ENCODE results near the gene CCDC167. TPM values are rescaled to one million over a fixed set of nuclear protein-coding genes. Genes with fewer than 3 reads are reported as not detected.

Gene CCDC167
- total and polyA plus RNA-seq, 2 donors (not counting 1 experiment from before 2014, with no cell fraction given) = 8.3 to 35.7 TPM

DNA sequence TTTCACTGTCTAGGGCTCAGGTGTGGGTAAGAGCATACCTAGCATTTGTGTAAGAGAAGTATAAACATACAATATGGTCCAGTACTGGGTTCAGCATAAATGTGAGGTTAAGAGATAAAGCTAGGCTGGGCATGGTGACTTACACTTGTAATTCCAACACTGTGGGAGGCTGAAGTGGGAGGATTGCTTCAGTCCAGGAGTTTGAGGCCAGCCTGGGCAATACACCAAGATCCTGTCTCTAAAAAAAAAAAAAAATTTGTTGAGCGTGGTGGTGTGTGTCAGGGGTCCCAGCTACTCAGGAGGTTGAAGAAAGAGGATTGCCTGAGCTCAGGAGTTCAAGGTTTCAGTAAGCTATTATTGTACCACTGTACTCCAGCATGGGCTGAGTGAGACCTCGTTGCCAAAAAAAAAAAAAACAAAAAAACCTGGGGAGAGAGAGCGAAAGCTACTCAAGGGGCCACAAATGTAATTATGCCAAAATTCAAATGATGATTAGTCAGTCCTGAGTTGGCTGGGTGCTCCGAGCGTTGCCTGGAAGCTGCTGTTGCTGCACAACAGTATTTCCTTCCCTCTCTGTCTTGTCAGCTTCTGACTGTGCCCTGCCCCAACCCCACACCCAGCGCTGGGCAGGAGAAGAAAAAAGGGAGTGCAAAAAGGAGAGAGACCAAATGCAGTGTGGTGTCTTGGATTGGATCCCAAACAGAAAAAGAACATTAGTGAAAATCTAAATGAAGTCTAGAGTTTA lies 42.7 kb downstream of the CCDC167 start:
- H3K36me3 ChIP-seq (ENCODE audit: control insufficient read depth, insufficient read depth, low read length) = peaks cover 10% of the 10 kb centered on the region
- no peak overlapping the region for H3K9ac ChIP-seq (ENCODE audit: insufficient read depth, low read length)
- H3K27me3 ChIP-seq (ENCODE audit: control insufficient read depth, insufficient read depth, low read length) = no peaks in the 10 kb centered on the region
- peak overlapping the region; percentile 17 for H3K4me2 ChIP-seq (ENCODE audit: extremely low read depth, insufficient read depth, low read length)
- H4K20me1 ChIP-seq (ENCODE audit: control insufficient read depth, extremely low read depth, insufficient read depth, low read length) = no peaks in the 10 kb centered on the region
- no peak overlapping the region for H2AFZ ChIP-seq (ENCODE audit: low read length)
- H3K4me3 ChIP-seq (replicated peaks in 1 of 4; ENCODE audit: control extremely low read depth in 1 of 4, insufficient read depth in 1 of 4, low read depth in 3 of 4, low read length in 4 of 4) = no peak overlapping the region
- H3K9me3 ChIP-seq (ENCODE audit: control insufficient read depth, insufficient read depth, low read depth, low read length) = no peaks in the 10 kb centered on the region
- no peaks in the 10 kb centered on the region for H3K79me2 ChIP-seq (ENCODE audit: control insufficient read depth, insufficient read depth, low read length)
- no peak for TF ChIP-seq EZH2 (IDR thresholded peaks at IDR 0.05; ENCODE audit: low read length, missing control alignments)
- TF ChIP-seq, protein P1, sequence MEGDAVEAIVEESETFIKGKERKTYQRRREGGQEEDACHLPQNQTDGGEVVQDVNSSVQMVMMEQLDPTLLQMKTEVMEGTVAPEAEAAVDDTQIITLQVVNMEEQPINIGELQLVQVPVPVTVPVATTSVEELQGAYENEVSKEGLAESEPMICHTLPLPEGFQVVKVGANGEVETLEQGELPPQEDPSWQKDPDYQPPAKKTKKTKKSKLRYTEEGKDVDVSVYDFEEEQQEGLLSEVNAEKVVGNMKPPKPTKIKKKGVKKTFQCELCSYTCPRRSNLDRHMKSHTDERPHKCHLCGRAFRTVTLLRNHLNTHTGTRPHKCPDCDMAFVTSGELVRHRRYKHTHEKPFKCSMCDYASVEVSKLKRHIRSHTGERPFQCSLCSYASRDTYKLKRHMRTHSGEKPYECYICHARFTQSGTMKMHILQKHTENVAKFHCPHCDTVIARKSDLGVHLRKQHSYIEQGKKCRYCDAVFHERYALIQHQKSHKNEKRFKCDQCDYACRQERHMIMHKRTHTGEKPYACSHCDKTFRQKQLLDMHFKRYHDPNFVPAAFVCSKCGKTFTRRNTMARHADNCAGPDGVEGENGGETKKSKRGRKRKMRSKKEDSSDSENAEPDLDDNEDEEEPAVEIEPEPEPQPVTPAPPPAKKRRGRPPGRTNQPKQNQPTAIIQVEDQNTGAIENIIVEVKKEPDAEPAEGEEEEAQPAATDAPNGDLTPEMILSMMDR (conservative IDR thresholded peaks at IDR 0.05 in 1 of 2, IDR thresholded peaks at IDR 0.05 in 1 of 2; ENCODE audit: low read depth in 1 of 2, low read length in 2 of 2) = no peak
- peak; percentile 86 to 93 for DNase-seq (ENCODE audit: low read depth in 2 of 2)
- H3K4me1 ChIP-seq (ENCODE audit: control insufficient read depth, extremely low read depth, insufficient read depth, low read length) = peaks cover 16% of the 10 kb centered on the region
- H3K27ac ChIP-seq (ENCODE audit: insufficient read depth, low read length) = peak overlapping the region; percentile 88

DNA sequence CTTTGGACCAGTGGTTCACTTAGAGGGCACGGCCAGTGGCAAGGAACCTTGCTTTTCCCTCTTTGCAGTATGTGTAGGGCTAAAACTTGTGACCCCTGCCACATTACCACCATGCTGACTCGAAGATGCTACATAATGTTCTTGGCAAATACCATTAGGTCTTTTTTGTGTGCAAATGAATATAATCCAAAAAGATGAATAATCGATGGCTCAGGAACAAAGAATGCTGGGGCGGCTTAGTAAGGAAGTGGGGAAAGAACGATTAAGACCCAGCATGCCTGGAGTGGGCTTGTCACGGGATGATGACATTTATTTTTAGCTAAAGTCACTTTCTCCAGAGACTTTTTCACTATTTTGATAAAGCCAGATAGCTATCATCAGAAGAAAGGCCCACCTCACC lies 43.6 kb downstream of the CCDC167 start:
- no peak overlapping the region for H3K4me3 ChIP-seq (replicated peaks in 1 of 4; ENCODE audit: control extremely low read depth in 1 of 4, insufficient read depth in 1 of 4, low read depth in 3 of 4, low read length in 4 of 4)
- peaks cover 16% of the 10 kb centered on the region for H3K4me1 ChIP-seq (ENCODE audit: control insufficient read depth, extremely low read depth, insufficient read depth, low read length)
- no peak overlapping the region for H3K9ac ChIP-seq (ENCODE audit: insufficient read depth, low read length)
- TF ChIP-seq EZH2 (IDR thresholded peaks at IDR 0.05; ENCODE audit: low read length, missing control alignments) = no peak
- TF ChIP-seq, protein P1 (conservative IDR thresholded peaks at IDR 0.05 in 1 of 2, IDR thresholded peaks at IDR 0.05 in 1 of 2; ENCODE audit: low read depth in 1 of 2, low read length in 2 of 2) = no peak
- DNase-seq (ENCODE audit: low read depth in 2 of 2) = peak; percentile 59 to 87
- H2AFZ ChIP-seq (ENCODE audit: low read length) = no peak overlapping the region
- no peaks in the 10 kb centered on the region for H3K9me3 ChIP-seq (ENCODE audit: control insufficient read depth, insufficient read depth, low read depth, low read length)
- H3K36me3 ChIP-seq (ENCODE audit: control insufficient read depth, insufficient read depth, low read length) = peaks cover 13% of the 10 kb centered on the region
- no peaks in the 10 kb centered on the region for H3K27me3 ChIP-seq (ENCODE audit: control insufficient read depth, insufficient read depth, low read length)
- peak overlapping the region; percentile 88 for H3K27ac ChIP-seq (ENCODE audit: insufficient read depth, low read length)
- no peaks in the 10 kb centered on the region for H3K79me2 ChIP-seq (ENCODE audit: control insufficient read depth, insufficient read depth, low read length)
- peak overlapping the region; percentile 46 for H3K4me2 ChIP-seq (ENCODE audit: extremely low read depth, insufficient read depth, low read length)
- H4K20me1 ChIP-seq (ENCODE audit: control insufficient read depth, extremely low read depth, insufficient read depth, low read length) = no peaks in the 10 kb centered on the region

DNA sequence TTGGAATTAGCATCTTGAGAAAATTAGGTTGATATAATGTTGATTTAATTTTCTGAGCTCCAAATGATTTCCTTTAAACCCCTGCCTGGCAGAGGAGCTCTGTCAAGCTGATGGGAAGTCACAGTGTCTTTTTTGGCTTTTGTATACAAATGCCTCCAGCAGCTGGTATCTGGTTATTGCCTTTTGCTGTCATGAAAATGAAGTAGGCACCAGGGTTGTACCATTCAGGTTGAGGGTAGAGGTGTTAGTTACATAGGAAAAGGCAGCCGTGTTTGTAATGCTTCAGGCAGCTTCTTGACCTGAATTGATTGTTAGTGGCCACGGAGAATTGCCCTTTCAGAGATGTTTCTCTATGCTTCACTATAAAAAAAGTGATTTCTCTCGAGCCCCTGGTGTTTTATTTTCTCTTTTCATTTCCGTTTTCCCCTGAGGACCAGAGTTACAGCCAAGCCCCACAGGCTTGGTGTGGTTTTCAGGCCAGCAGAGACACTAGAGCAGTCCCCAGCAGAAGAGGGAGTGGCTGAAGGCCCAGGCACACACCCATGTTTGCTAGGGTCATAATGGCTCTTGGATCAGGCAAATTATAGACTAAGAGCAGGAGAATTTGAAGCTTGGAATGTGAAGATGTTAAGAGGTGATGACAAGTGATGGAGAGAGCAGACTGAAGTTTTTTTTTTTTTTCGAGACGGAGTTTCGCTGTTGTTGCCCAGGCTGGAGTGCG lies 45.1 kb downstream of the CCDC167 start:
- peaks cover 16% of the 10 kb centered on the region for H3K36me3 ChIP-seq (ENCODE audit: control insufficient read depth, insufficient read depth, low read length)
- DNase-seq (ENCODE audit: low read depth in 2 of 2) = no peak
- no peak overlapping the region for H2AFZ ChIP-seq (ENCODE audit: low read length)
- H3K9ac ChIP-seq (ENCODE audit: insufficient read depth, low read length) = no peak overlapping the region
- no peaks in the 10 kb centered on the region for H4K20me1 ChIP-seq (ENCODE audit: control insufficient read depth, extremely low read depth, insufficient read depth, low read length)
- no peak for TF ChIP-seq EZH2 (IDR thresholded peaks at IDR 0.05; ENCODE audit: low read length, missing control alignments)
- TF ChIP-seq, protein P1 (conservative IDR thresholded peaks at IDR 0.05 in 1 of 2, IDR thresholded peaks at IDR 0.05 in 1 of 2; ENCODE audit: low read depth in 1 of 2, low read length in 2 of 2) = no peak
- no peak overlapping the region for H3K4me2 ChIP-seq (ENCODE audit: extremely low read depth, insufficient read depth, low read length)
- no peak overlapping the region for H3K4me3 ChIP-seq (replicated peaks in 1 of 4; ENCODE audit: control extremely low read depth in 1 of 4, insufficient read depth in 1 of 4, low read depth in 3 of 4, low read length in 4 of 4)
- no peak overlapping the region for H3K27ac ChIP-seq (ENCODE audit: insufficient read depth, low read length)
- no peaks in the 10 kb centered on the region for H3K79me2 ChIP-seq (ENCODE audit: control insufficient read depth, insufficient read depth, low read length)
- no peaks in the 10 kb centered on the region for H3K27me3 ChIP-seq (ENCODE audit: control insufficient read depth, insufficient read depth, low read length)
- H3K9me3 ChIP-seq (ENCODE audit: control insufficient read depth, insufficient read depth, low read depth, low read length) = no peaks in the 10 kb centered on the region
- H3K4me1 ChIP-seq (ENCODE audit: control insufficient read depth, extremely low read depth, insufficient read depth, low read length) = peaks cover 16% of the 10 kb centered on the region

Measured in fibroblast of lung (primary cell).